GM12878 (cell line): Measurements from ENCODE around the gene EPOP. TPM values are rescaled to one million over a fixed set of nuclear protein-coding genes. Genes with fewer than 3 reads are reported as not detected.

Experiments
- ATAC-seq: fragments of 200-7000 bp; cut with Tn5 transposase; 3 replicates; pipeline ENCODE4 v1.9.1; 2020; ENCODE audit warnings: mild to moderate bottlenecking, moderate library complexity
- BruUV-seq: library from RNA; stranded (reverse); fragments of 400-500 nt; replicated peaks from 2 replicates; lab custom pipeline; 2021; lab: Mats Ljungman, UMichigan
- CTCF ChIA-PET: fragments of 300-600 bp; sonication (Branson Sonifier 250); formaldehyde crosslinking; extraction: SDS; loops from one replicate; lab custom pipeline; 2021; ENCODE audit warnings: inconsistent platforms; lab: Yijun Ruan, JAX
- POLR2A ChIA-PET: fragments of 350-600 bp; formaldehyde crosslinking; extraction: SDS; loops from one replicate; lab custom pipeline; 2021; ENCODE audit warnings: inconsistent platforms; lab: Charles Lee
- RAD21 ChIA-PET: fragments of 300-600 bp; sonication (Branson Sonifier 250); formaldehyde crosslinking; loops from one replicate; lab custom pipeline; 2023; ENCODE audit warnings: antibody characterized with exemption; ENCODE audit not compliant: unreplicated experiment; lab: Charles Lee
- SMC1A ChIA-PET: fragments of 300-600 bp; sonication (Branson Sonifier 250); formaldehyde crosslinking; loops from one replicate; lab custom pipeline; 2023; ENCODE audit not compliant: unreplicated experiment, uncharacterized antibody; lab: Charles Lee
- DNase-seq: peaks from one replicate; pipeline ENCODE4 v3.0.0-alpha.2; 2011; ENCODE audit warnings: low read depth, low spot score
- FAIRE-seq: peaks from 3 replicates; lab custom pipeline; 2011; peaks lifted over from hg19 to GRCh38; lab: Jason Lieb, UNC
- H2AFZ ChIP-seq: 2 replicates; pipeline ENCODE4 v1.6.0; 2011; ENCODE audit warnings: low read depth, low read length, control low read depth; ENCODE audit not compliant: control insufficient read depth
- H3K27ac ChIP-seq: 2 replicates; pipeline ENCODE4 v1.5.1; 2011; ENCODE audit warnings: control low read depth; ENCODE audit not compliant: control insufficient read depth, insufficient read depth
- H3K27me3 ChIP-seq, 2 experiments: replicated peaks in 1 of 2; 2 replicates each; pipeline versions ENCODE4 v1.6.0 to v1.6.1; 2011; ENCODE audit warnings: low read length in 1 of 2; ENCODE audit not compliant: control insufficient read depth in 2 of 2, insufficient read depth in 2 of 2
- H3K36me3 ChIP-seq, 2 experiments: 2 replicates each; pipeline ENCODE4 v1.5.1; 2011; ENCODE audit warnings: low read length in 1 of 2; ENCODE audit not compliant: control insufficient read depth in 2 of 2, insufficient read depth in 2 of 2
- H3K4me1 ChIP-seq: 2 replicates; pipeline ENCODE4 v1.6.1; 2011; ENCODE audit warnings: mild to moderate bottlenecking, low read length, moderate library complexity, mixed read lengths; ENCODE audit not compliant: control insufficient read depth, insufficient read depth
- H3K4me2 ChIP-seq: 2 replicates; pipeline ENCODE4 v1.6.0; 2011; ENCODE audit warnings: control low read depth; ENCODE audit not compliant: control insufficient read depth, insufficient read depth
- H3K4me3 ChIP-seq: fragments of 200-600 bp; sonication (generic); 2 replicates; pipeline ENCODE4 v1.5.1; 2016
- H3K79me2 ChIP-seq: 2 replicates; pipeline ENCODE4 v1.6.0; 2011; ENCODE audit warnings: low read length; ENCODE audit not compliant: control insufficient read depth, insufficient read depth
- H3K9ac ChIP-seq: 2 replicates; pipeline ENCODE4 v1.8.0; 2011; ENCODE audit warnings: low read length, control low read depth, mixed read lengths; ENCODE audit not compliant: control insufficient read depth, insufficient read depth
- H3K9me3 ChIP-seq: replicated peaks from 3 replicates; pipeline ENCODE4 v1.5.1; 2011; ENCODE audit warnings: mild to moderate bottlenecking, low read length; ENCODE audit not compliant: control insufficient read depth, insufficient read depth
- H4K20me1 ChIP-seq: 2 replicates; pipeline ENCODE4 v1.6.0; 2011; ENCODE audit not compliant: control insufficient read depth, insufficient read depth
- CBFB ChIP-seq: IDR thresholded peaks from 2 replicates; pipeline ENCODE4 v1.6.1; 2016; ENCODE audit warnings: antibody characterized with exemption, low read depth
- CUX1 ChIP-seq: IDR thresholded peaks from 2 replicates; pipeline ENCODE4 v1.6.1; 2012; ENCODE audit warnings: improper control_type of control experiment, low read depth, low read length; ENCODE audit not compliant: insufficient replicate concordance
- IRF5 ChIP-seq: fragments of 450-650 bp; IDR thresholded peaks from 2 replicates; pipeline ENCODE4 v1.6.1; 2017; ENCODE audit warnings: borderline replicate concordance
- POLR2A ChIP-seq: IDR thresholded peaks from 2 replicates; pipeline ENCODE4 v1.6.1; 2011; ENCODE audit warnings: low read depth, mild to moderate bottlenecking, low read length
- POLR2AphosphoS2 ChIP-seq: IDR thresholded peaks from 2 replicates; pipeline ENCODE4 v1.6.1; 2011; ENCODE audit warnings: low read depth, mild to moderate bottlenecking, low read length, improper control_type of control experiment, moderate library complexity
- RELB ChIP-seq: fragments of 450-650 bp; IDR thresholded peaks from 2 replicates; pipeline ENCODE4 v1.6.1; 2017; ENCODE audit warnings: low read depth, mild to moderate bottlenecking, moderate library complexity
- ZNF24 ChIP-seq: fragments of 450-650 bp; IDR thresholded peaks from 2 replicates; pipeline ENCODE4 v1.6.1; 2017; ENCODE audit warnings: antibody characterized with exemption, mild to moderate bottlenecking
- ZNF687 ChIP-seq: fragments of 450-650 bp; IDR thresholded peaks from 2 replicates; pipeline ENCODE4 v1.6.1; 2017; ENCODE audit warnings: mild to moderate bottlenecking, moderate library complexity
- WGBS: methylation state at CpG from one replicate; pipeline ENCODE4 v1.1.6; 2016; ENCODE audit warnings: low lambda C conversion rate; ENCODE audit not compliant: insufficient replicate concordance, insufficient coverage; ENCODE audit errors: missing lambda C conversion rate; 5-methylcytosine and 5-hydroxymethylcytosine counted together
- in situ Hi-C: fragments of 300-500 bp; cut with MboI; formaldehyde crosslinking; loops from 9 replicates; pipeline ENCODE4 v1.14.3; 2018; ENCODE audit warnings: mixed read lengths
- intact Hi-C: fragments of 100-400 bp; cut with micrococcal nuclease; formaldehyde crosslinking; loops from one replicate; pipeline ENCODE4 v1.14.2; 2022; ENCODE audit not compliant: unreplicated experiment
- polyA plus RNA-seq, 11 experiments: library from polyadenylated mRNA; depleted of rRNA in 4 of 11; unstranded in 6 of 11; stranded (reverse) in 5 of 11; fragments of >200 nt; fragmentation: Nextera tagmentation in 4 of 11; fragmentation: Illumina TruSeq in 1 of 11; extraction: Ambion mirVana in 4 of 11; extraction: Trizol in 1 of 11; gene quantifications; 1 replicate in 1 of 11; 2 replicates in 10 of 11; pipeline versions ENCODE4 v1.2.1 to v1.2.3, GENCODE V29; 2011 to 2016; ENCODE audit warnings: inconsistent platforms in 2 of 11, missing spikeins in 2 of 11, low read depth in 1 of 11
- total RNA-seq, 4 experiments: library from RNA; depleted of rRNA in 3 of 4; stranded (reverse); fragments of >200 nt in 3 of 4; fragmentation: Illumina TruSeq in 1 of 4; extraction: Trizol in 1 of 4; gene quantifications; 2 replicates each; pipeline versions ENCODE4 v1.2.1 to v1.2.3, GENCODE V29; 2013 to 2021

The EPOP gene
- total and polyA plus RNA-seq, 10 of the 15 experiments (the other 5 are each of a cell fraction or from before 2014, with no cell fraction given): 0.53 to 9.0 (median 3.7) TPM

GRCh38 chr17:38715216-38715943, 40.6 kb upstream of the EPOP start:
- H3K4me1 ChIP-seq: peaks cover 10% of the 10 kb centered on the region
- H3K27ac ChIP-seq: peak overlapping the region; percentile 33; the same call in 1 of the 2 replicates
- ChIA-PET SMC1A (interaction anchor here (1.0 kb wide), 2 partner anchors 9 to 38 kb away, joined by 3 to 4 read pairs; no protein-coding TSS in a partner anchor), CTCF (interaction anchor here (2.8 kb wide), 1 partner anchor 20 kb away, joined by 11 read pairs; no protein-coding TSS in a partner anchor), RAD21 (no interaction called here), POLR2A (interaction anchor here (0.6 to 1.1 kb wide), 3 partner anchors 8 to 91 kb away, joined by 3 read pairs; no protein-coding TSS in a partner anchor)
- FAIRE-seq (no peak), ATAC-seq (no peak), DNase-seq (no peak)
- no peaks in the 10 kb centered on the region for H4K20me1 ChIP-seq
- H3K36me3 ChIP-seq: peaks cover 15 to 21% of the 10 kb centered on the region in 2 experiments
- H3K4me2 ChIP-seq: no peak overlapping the region
- intact Hi-C loops: no loop called here
- BruUV-seq: no TSS peak
- H3K79me2 ChIP-seq: no peaks in the 10 kb centered on the region
- no peaks in the 10 kb centered on the region for H3K27me3 ChIP-seq
- H3K9me3 ChIP-seq: no peaks in the 10 kb centered on the region
- 58% methylated on average over 9 of the region's 9 CpGs for WGBS
- peak overlapping the region; percentile 44 for H3K9ac ChIP-seq
- H3K4me3 ChIP-seq: no peak overlapping the region
- no peak overlapping the region for H2AFZ ChIP-seq
- no peak for TF ChIP-seq CBFB
- no peak for TF ChIP-seq ZNF687
- TF ChIP-seq ZNF24: no peak
- no peak for TF ChIP-seq IRF5
- TF ChIP-seq RELB: no peak
- TF ChIP-seq POLR2A: peak; percentile 40; the same call in 1 of the 2 replicates
- TF ChIP-seq CUX1: no peak
- TF ChIP-seq POLR2AphosphoS2: 0 out of 2 replicates have a peak, but pooled peaks have one; percentile 12
- in situ Hi-C loops: no loop called here
